GM19240 (cell line): ENCODE measurements around the gene PSMD4.

Experiments used
- DNase-seq: peaks from one replicate; pipeline ENCODE4 v3.0.0; 2011; ENCODE audit warnings: low spot score; ENCODE audit not compliant: insufficient read length

PSMD4 gene

GRCh38 chr1:151294742-151295462 is 40.4 kb downstream of the PSMD4 start:
- DNase-seq: no peak

GRCh38 chr1:151309811-151310323 is 55.3 kb downstream of the PSMD4 start:
- DNase-seq: no peak

GRCh38 chr1:151311011-151311410 is 56.5 kb downstream of the PSMD4 start:
- DNase-seq: no peak

- no peak for DNase-seq
Measured at GRCh38 chr1:151311589-151312331, 57.2 kb downstream of the PSMD4 start.

- DNase-seq: no peak
Measured at GRCh38 chr1:151312411-151312810, 57.9 kb downstream of the PSMD4 start.

GRCh38 chr1:151312826-151313225 is 58.3 kb downstream of the PSMD4 start:
- no peak for DNase-seq

- DNase-seq: no peak
Measured at GRCh38 chr1:151313501-151313900, 59.0 kb downstream of the PSMD4 start.

GRCh38 chr1:151314137-151314875 is 59.8 kb downstream of the PSMD4 start:
- no peak for DNase-seq

- no peak for DNase-seq
Measured at GRCh38 chr1:151315565-151316235, 61.2 kb downstream of the PSMD4 start.
